Measurements from ENCODE around the gene NAALADL2.

Gene NAALADL2

DNA sequence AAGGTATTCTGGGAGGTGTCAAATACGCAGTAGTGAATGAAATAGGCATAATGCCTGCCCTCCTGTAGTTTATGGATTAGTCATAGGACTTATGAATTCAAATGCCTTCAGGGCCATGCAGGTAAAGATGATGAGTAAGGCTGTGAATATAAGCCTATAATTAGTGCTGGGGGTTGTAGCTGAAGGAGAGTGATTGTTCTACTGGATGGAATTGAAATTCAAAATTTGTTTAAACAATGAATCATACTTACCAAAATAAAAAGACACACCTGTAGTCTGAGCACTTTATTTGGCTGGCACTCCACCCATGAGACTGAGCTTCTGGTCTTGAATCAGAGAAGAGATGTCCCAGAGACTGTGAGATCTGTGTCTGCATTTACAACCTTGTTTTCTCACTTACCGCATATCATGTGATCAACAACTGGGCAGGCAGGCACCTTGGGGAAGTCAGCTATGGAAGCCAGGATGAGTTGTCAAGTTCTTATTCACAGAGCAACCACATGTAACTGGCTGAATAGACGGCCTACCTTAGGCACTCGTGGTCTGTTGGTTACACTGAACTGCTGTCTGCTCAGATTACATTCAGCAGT, 291.8 kb downstream of the NAALADL2 start:
- Histone ChIP-seq H4K20me1 (ENCODE audit: insufficient read depth, low read length) (no peaks in the 10 kb centered on the region), H3K4me2 (ENCODE audit: low read length) (no peak overlapping the region), H3K27ac (ENCODE audit: low read depth, low read length, poor library complexity, severe bottlenecking) (no peak overlapping the region), H3K79me2 (ENCODE audit: insufficient read depth, low read length) (no peaks in the 10 kb centered on the region), H3K9me2 (ENCODE audit: low read depth, low read length) (no peaks in the 10 kb centered on the region), H3K27me3 (ENCODE audit: insufficient read depth, low read length) (no peaks in the 10 kb centered on the region), H3K9me3 (ENCODE audit: low read length) (no peaks in the 10 kb centered on the region), H3F3A (ENCODE audit: insufficient read depth, low read length) (no peaks in the 10 kb centered on the region), H3K36me3 (ENCODE audit: insufficient read depth, low read length) (no peaks in the 10 kb centered on the region), H3K4me1 (ENCODE audit: insufficient read depth, low read length, severe bottlenecking) (peaks cover 4% of the 10 kb centered on the region), H3K9ac (ENCODE audit: low read length) (no peak overlapping the region), H3K4me3 (ENCODE audit: low read depth, low read length, poor library complexity, severe bottlenecking) (no peak overlapping the region), H2AFZ (ENCODE audit: low read length) (no peak overlapping the region)
- TF ChIP-seq CTCF (IDR thresholded peaks at IDR 0.05; ENCODE audit: low read length): no peak
- TF ChIP-seq EZH2 (IDR thresholded peaks at IDR 0.05; ENCODE audit: borderline replicate concordance, low read length): no peak

GRCh38 chr3:175153595-175153994, 294.5 kb downstream of the NAALADL2 start:
- no peaks in the 10 kb centered on the region for H3K79me2 ChIP-seq (ENCODE audit: insufficient read depth, low read length)
- no peak overlapping the region for H3K27ac ChIP-seq (ENCODE audit: low read depth, low read length, poor library complexity, severe bottlenecking)
- H3K4me2 ChIP-seq (ENCODE audit: low read length): no peak overlapping the region
- no peak overlapping the region for H3K4me3 ChIP-seq (ENCODE audit: low read depth, low read length, poor library complexity, severe bottlenecking)
- no peaks in the 10 kb centered on the region for H3K36me3 ChIP-seq (ENCODE audit: insufficient read depth, low read length)
- no peaks in the 10 kb centered on the region for H3K27me3 ChIP-seq (ENCODE audit: insufficient read depth, low read length)
- no peak overlapping the region for H3K9ac ChIP-seq (ENCODE audit: low read length)
- TF ChIP-seq EZH2 (IDR thresholded peaks at IDR 0.05; ENCODE audit: borderline replicate concordance, low read length) (no peak), CTCF (IDR thresholded peaks at IDR 0.05; ENCODE audit: low read length) (no peak)
- H3K4me1 ChIP-seq (ENCODE audit: insufficient read depth, low read length, severe bottlenecking): peaks cover 4% of the 10 kb centered on the region
- no peaks in the 10 kb centered on the region for H4K20me1 ChIP-seq (ENCODE audit: insufficient read depth, low read length)
- H3F3A ChIP-seq (ENCODE audit: insufficient read depth, low read length): no peaks in the 10 kb centered on the region
- H3K9me2 ChIP-seq (ENCODE audit: low read depth, low read length): no peaks in the 10 kb centered on the region
- H2AFZ ChIP-seq (ENCODE audit: low read length): no peak overlapping the region
- no peaks in the 10 kb centered on the region for H3K9me3 ChIP-seq (ENCODE audit: low read length)

DNA sequence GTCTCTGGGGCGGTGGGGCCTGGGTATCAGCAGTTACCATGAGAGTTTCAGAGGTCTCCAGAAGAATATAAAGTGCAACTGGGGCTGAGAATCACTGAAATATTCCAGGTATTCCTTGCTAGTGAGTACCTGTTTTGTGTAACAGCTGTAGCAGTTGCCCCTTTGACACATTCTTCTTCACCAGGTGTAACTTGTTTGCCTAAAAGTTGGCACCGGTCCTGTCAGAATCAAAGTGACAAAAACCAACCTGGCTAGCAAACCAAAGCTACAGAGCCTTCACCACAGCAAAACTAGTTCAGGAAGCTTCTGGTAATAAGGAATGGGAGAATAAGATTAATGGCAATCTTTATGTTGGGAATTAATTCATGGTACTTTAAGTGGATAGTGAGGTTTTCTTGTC, 296.0 kb downstream of the NAALADL2 start:
- Histone ChIP-seq H3K27ac (ENCODE audit: low read depth, low read length, poor library complexity, severe bottlenecking) (no peak overlapping the region), H3K4me1 (ENCODE audit: insufficient read depth, low read length, severe bottlenecking) (peaks cover under 1% of the 10 kb centered on the region), H3F3A (ENCODE audit: insufficient read depth, low read length) (no peaks in the 10 kb centered on the region), H3K9ac (ENCODE audit: low read length) (no peak overlapping the region), H3K9me3 (ENCODE audit: low read length) (no peaks in the 10 kb centered on the region), H3K27me3 (ENCODE audit: insufficient read depth, low read length) (no peaks in the 10 kb centered on the region), H3K79me2 (ENCODE audit: insufficient read depth, low read length) (no peaks in the 10 kb centered on the region), H3K9me2 (ENCODE audit: low read depth, low read length) (no peaks in the 10 kb centered on the region), H3K36me3 (ENCODE audit: insufficient read depth, low read length) (no peaks in the 10 kb centered on the region), H3K4me2 (ENCODE audit: low read length) (no peak overlapping the region), H3K4me3 (ENCODE audit: low read depth, low read length, poor library complexity, severe bottlenecking) (no peak overlapping the region), H4K20me1 (ENCODE audit: insufficient read depth, low read length) (no peaks in the 10 kb centered on the region), H2AFZ (ENCODE audit: low read length) (no peak overlapping the region)
- no peak for TF ChIP-seq EZH2 (IDR thresholded peaks at IDR 0.05; ENCODE audit: borderline replicate concordance, low read length)
- TF ChIP-seq CTCF (IDR thresholded peaks at IDR 0.05; ENCODE audit: low read length): no peak

Measured in OCI-LY1 (cell line).